Adrenal gland (tissue), 12 donors: ENCODE measurements around the gene DNAJB8. TPM values are rescaled to one million over a fixed set of nuclear protein-coding genes. Genes with fewer than 3 reads are reported as not detected.
A peak's percentile ranks its signal among the peaks of the same experiment; 100 is the strongest.

Source experiments
- DNase-seq, 7 donors: peaks; one replicate each; pipeline ENCODE4 v3.0.0-alpha.2; 2019 to 2020
- H3K27ac ChIP-seq, 5 donors: fragments of 200-600 bp; sonication (generic) in 4 of 5; 1 replicate in 3 of 5; 2 replicates in 2 of 5; pipeline versions ENCODE4 v1.5.1 to v1.8.0; 2016 to 2020; ENCODE audit warnings: mild to moderate bottlenecking in 1 of 5
- H3K27me3 ChIP-seq: fragments of 200-600 bp; 2 replicates; pipeline ENCODE4 v1.8.0; 2021
- H3K36me3 ChIP-seq, 2 donors: fragments of 200-600 bp; replicated peaks in 1 of 2; 1 replicate in 1 of 2; 2 replicates in 1 of 2; pipeline versions ENCODE4 v1.5.1 to v1.8.0; 2018 to 2022
- H3K4me1 ChIP-seq, 2 donors: fragments of 200-600 bp; replicated peaks in 1 of 2; 1 replicate in 1 of 2; 2 replicates in 1 of 2; pipeline versions ENCODE4 v1.5.1 to v1.8.0; 2018 to 2021
- H3K4me3 ChIP-seq, 4 donors: fragments of 200-600 bp; sonication (generic) in 3 of 4; one replicate each; pipeline ENCODE4 v1.5.1; 2016 to 2018
- H3K9me3 ChIP-seq, 3 donors: fragments of 200-600 bp; sonication (generic) in 1 of 3; replicated peaks in 1 of 3; 1 replicate in 2 of 3; 2 replicates in 1 of 3; pipeline versions ENCODE4 v1.5.1 to v1.8.0; 2016 to 2021
- CTCF ChIP-seq, 6 experiments: fragments of 450-650 bp in 4 of 6; fragments of 200-600 bp in 2 of 6; sonication (generic) in 1 of 6; IDR thresholded peaks; 1 replicate in 5 of 6; 2 replicates in 1 of 6; pipeline versions ENCODE4 v1.5.1 to v1.8.0; 2016 to 2021; ENCODE audit warnings: antibody characterized with exemption in 6 of 6, mild to moderate bottlenecking in 2 of 6, moderate library complexity in 1 of 6
- POLR2A ChIP-seq, 2 donors: fragments of 450-650 bp; IDR thresholded peaks; one replicate each; pipeline ENCODE4 v1.6.1; 2017; ENCODE audit warnings: antibody characterized with exemption in 2 of 2, mild to moderate bottlenecking in 2 of 2, moderate library complexity in 1 of 2
- WGBS, 4 donors: extraction: QIAGEN DNeasy Blood & Tissue Kit in 2 of 4; methylation state at CpG; one replicate each; pipeline versions ENCODE4 v1.1.5 to v1.1.7; 2013 to 2017; 5-methylcytosine and 5-hydroxymethylcytosine counted together
- intact Hi-C, 2 donors: fragments of 100-400 bp; cut with DNase I; formaldehyde crosslinking; loops; one replicate each; pipeline versions ENCODE4 v1.14.1 to v1.15.0; 2022 to 2023
- polyA plus RNA-seq, 3 donors: library from polyadenylated mRNA; stranded (reverse); fragments of 200-250 nt in 2 of 3; fragments of 350-450 nt in 1 of 3; fragmentation: Illumina TruSeq in 1 of 3; extraction: RNeasy Lipid Tissue Mini Kit (QIAGEN cat#74804) in 1 of 3; gene quantifications; one replicate each; pipeline ENCODE4 v1.2.3, GENCODE V29; 2013 to 2014
- total RNA-seq, 9 donors: library from RNA; depleted of rRNA in 4 of 9; stranded (reverse); fragments of >200 nt in 4 of 9; fragments of 120-200 nt in 1 of 9; fragmentation: NEBNext Ultra II Directional in 1 of 9; extraction: Animal tissue kit (Norgen Biotek cat#: 25700) in 1 of 9; gene quantifications; one replicate each; pipeline versions ENCODE4 v1.1.0 to v1.2.4, GENCODE V29; 2013 to 2023
- donor health status: healthy with polysubstance abuse.
- donor health status: Bipolar disorder and iron deficiency.
- donor health status: DM: yes; HTN: yes; CAD: no.
- donor health status: DM: no; HTN: no; CAD: no.
- donor health status: DM: no; HTN: no; CAD: no.
- donor health status: DM: yes; HTN: yes; CAD: no.

The DNAJB8 gene
- total and polyA plus RNA-seq, 12 donors = not detected

- TF ChIP-seq CTCF (IDR thresholded peaks at IDR 0.05) (no peak), POLR2A (IDR thresholded peaks at IDR 0.05) (peak in 1 of 2 donors; percentile 24)
- peaks cover 34 to 41% of the 10 kb centered on the region in 2 donors for H3K4me1 ChIP-seq
- H3K9me3 ChIP-seq = no peaks in the 10 kb centered on the region
- H3K27ac ChIP-seq = peak overlapping the region in 3 of 5 donors; percentile 32 to 83 (median 80)
- peak overlapping the region in 2 of 4 donors; percentile 18 to 56 for H3K4me3 ChIP-seq
- DNase-seq = peak in 4 of 7 donors; percentile 37 to 60 (median 40)
- H3K36me3 ChIP-seq = no peaks in the 10 kb centered on the region
- intact Hi-C loops = no loop called here
- H3K27me3 ChIP-seq = peaks cover 91% of the 10 kb centered on the region
- 0 to 1% (median 0%) methylated on average over 10 to 71 of the region's 71 CpGs for WGBS, 4 donors
Observed at GRCh38 chr3:128488991-128489673, 22.4 kb upstream of the DNAJB8 start.

GRCh38 chr3:128488636-128488990 is 21.9 kb upstream of the DNAJB8 start:
- Histone ChIP-seq H3K9me3 (no peaks in the 10 kb centered on the region), H3K27me3 (peaks cover 96% of the 10 kb centered on the region), H3K4me3 (peak overlapping the region in 1 of 4 donors; percentile 56), H3K36me3 (no peaks in the 10 kb centered on the region), H3K27ac (peak overlapping the region in 3 of 5 donors; percentile 32 to 83 (median 80)), H3K4me1 (peaks cover 34 to 42% of the 10 kb centered on the region in 2 donors)
- no peak for TF ChIP-seq CTCF (IDR thresholded peaks at IDR 0.05)
- no peak for TF ChIP-seq POLR2A (IDR thresholded peaks at IDR 0.05)
- 0 to 6% (median 4%) methylated on average over 1 to 21 of the region's 21 CpGs for WGBS, 4 donors
- intact Hi-C loops = no loop called here
- DNase-seq = no peak

GRCh38 chr3:128487813-128488635 is 21.3 kb upstream of the DNAJB8 start:
- no peaks in the 10 kb centered on the region for H3K9me3 ChIP-seq
- peak; percentile 66 to 95 (median 82) for DNase-seq
- no peaks in the 10 kb centered on the region for H3K36me3 ChIP-seq
- H3K4me1 ChIP-seq = peaks cover 34 to 48% of the 10 kb centered on the region in 2 donors
- WGBS, 4 donors = 0 to 5% (median 1%) methylated on average over 2 to 68 of the region's 68 CpGs
- H3K27me3 ChIP-seq = peaks cover 95% of the 10 kb centered on the region
- peak overlapping the region in 2 of 4 donors; percentile 44 to 56 for H3K4me3 ChIP-seq
- TF ChIP-seq POLR2A (IDR thresholded peaks at IDR 0.05) (peak; percentile 75 to 91), CTCF (IDR thresholded peaks at IDR 0.05) (no peak)
- peak overlapping the region in 3 of 5 donors; percentile 32 to 83 (median 80) for H3K27ac ChIP-seq
- intact Hi-C loops = no loop called here

GRCh38 chr3:128487538-128487812 is 20.8 kb upstream of the DNAJB8 start:
- peak overlapping the region in 1 of 5 donors; percentile 27 for H3K27ac ChIP-seq
- no peaks in the 10 kb centered on the region for H3K36me3 ChIP-seq
- peaks cover 94% of the 10 kb centered on the region for H3K27me3 ChIP-seq
- DNase-seq = no peak
- H3K4me1 ChIP-seq = peaks cover 38 to 52% of the 10 kb centered on the region in 2 donors
- TF ChIP-seq CTCF (IDR thresholded peaks at IDR 0.05) (no peak), POLR2A (IDR thresholded peaks at IDR 0.05) (no peak)
- H3K9me3 ChIP-seq = no peaks in the 10 kb centered on the region
- H3K4me3 ChIP-seq = peak overlapping the region in 2 of 4 donors; percentile 44 to 56
- intact Hi-C loops = no loop called here
- 2% methylated on average over 18 of the region's 18 CpGs; no CpG with 5 or more reads in 2 of the 4 donors for WGBS, 4 donors
